A673 (cell line): ENCODE results near the gene PHLDB2. TPM values are rescaled to one million over a fixed set of nuclear protein-coding genes. Genes with fewer than 3 reads are reported as not detected.
A peak's percentile ranks its signal among the peaks of the same experiment; 100 is the strongest.

Experiments
- BruUV-seq: library from RNA; stranded (reverse); fragments of 400-500 nt; replicated peaks from 2 replicates; lab custom pipeline; 2021; lab: Mats Ljungman, UMichigan
- CTCF ChIA-PET: fragments of 300-600 bp; sonication (Branson Sonifier 250); formaldehyde crosslinking; loops from one replicate; lab custom pipeline; 2022; ENCODE audit warnings: antibody characterized with exemption; lab: Charles Lee
- POLR2A ChIA-PET: fragments of 300-600 bp; sonication (Branson Sonifier 250); formaldehyde crosslinking; loops from one replicate; lab custom pipeline; 2022; ENCODE audit warnings: antibody characterized with exemption; ENCODE audit not compliant: low non-redundant PET; lab: Charles Lee
- DNase-seq: peaks from one replicate; pipeline ENCODE4 v3.0.0-alpha.2; 2015; ENCODE audit warnings: low spot score
- H3K27ac ChIP-seq: fragments of 200-600 bp; sonication (generic); 2 replicates; pipeline ENCODE4 v1.5.1; 2016; ENCODE audit warnings: mixed run types, low read depth, mild to moderate bottlenecking, mixed read lengths, antibody characterized with exemption, low read length; ENCODE audit not compliant: poor library complexity, severe bottlenecking
- H3K27me3 ChIP-seq: fragments of 200-600 bp; sonication (generic); replicated peaks from 2 replicates; pipeline ENCODE4 v1.6.1; 2017; ENCODE audit warnings: mixed run types, low read depth, mild to moderate bottlenecking, mixed read lengths, antibody characterized with exemption, low read length; ENCODE audit not compliant: insufficient read depth, poor library complexity
- H3K36me3 ChIP-seq: fragments of 200-600 bp; sonication (generic); 2 replicates; pipeline ENCODE4 v1.6.1; 2016; ENCODE audit warnings: mixed run types, mild to moderate bottlenecking, mixed read lengths, antibody characterized with exemption, low read length; ENCODE audit not compliant: insufficient read depth, poor library complexity, severe bottlenecking
- H3K4me1 ChIP-seq: fragments of 200-600 bp; sonication (generic); 2 replicates; pipeline ENCODE4 v1.6.1; 2017; ENCODE audit warnings: mixed run types, mild to moderate bottlenecking, mixed read lengths, antibody characterized with exemption, low read length; ENCODE audit not compliant: insufficient read depth, poor library complexity, severe bottlenecking
- H3K4me3 ChIP-seq: fragments of 200-600 bp; sonication (generic); 2 replicates; pipeline ENCODE4 v1.5.1; 2016; ENCODE audit warnings: low read depth, mixed run types, mild to moderate bottlenecking, mixed read lengths, low read length; ENCODE audit not compliant: poor library complexity, severe bottlenecking
- H3K9me3 ChIP-seq: fragments of 200-600 bp; sonication (generic); 2 replicates; pipeline ENCODE4 v1.6.1; 2016; ENCODE audit warnings: mixed run types, low read depth, mild to moderate bottlenecking, mixed read lengths, antibody characterized with exemption, low read length; ENCODE audit not compliant: poor library complexity, severe bottlenecking
- CTCF ChIP-seq: fragments of 300-800, 200-600 bp; sonication (generic); conservative IDR thresholded peaks from 2 replicates; pipeline ENCODE4 v1.5.1; 2017; ENCODE audit warnings: low read depth, mild to moderate bottlenecking, antibody characterized with exemption, low read length, moderate library complexity, mixed read lengths
- EZH2 ChIP-seq: fragments of 200-600 bp; sonication (generic); IDR thresholded peaks from 2 replicates; pipeline ENCODE4 v1.6.1; 2017; ENCODE audit warnings: borderline replicate concordance, low read depth, mild to moderate bottlenecking, mixed read lengths, antibody characterized with exemption, low read length; ENCODE audit not compliant: poor library complexity, severe bottlenecking
- intact Hi-C: fragments of 100-400 bp; cut with micrococcal nuclease; formaldehyde crosslinking; loops from one replicate; pipeline ENCODE4 v1.10.0; 2022; ENCODE audit not compliant: unreplicated experiment
- total RNA-seq: library from RNA; stranded (reverse); gene quantifications from 2 replicates; pipeline ENCODE4 v1.2.3, GENCODE V29; 2021

PHLDB2 gene
- total RNA-seq, 1 experiment from 2014 or later, result 13.1 TPM

GRCh38 chr3:111862415-111862814 is 3.4 kb downstream of the PHLDB2 start:
- peak; percentile 65 for DNase-seq
- intact Hi-C loops, result no loop called here
- no peaks in the 10 kb centered on the region for H3K27me3 ChIP-seq
- TF ChIP-seq EZH2 (no peak), CTCF (no peak)
- no peak overlapping the region for H3K4me3 ChIP-seq
- H3K9me3 ChIP-seq, result no peaks in the 10 kb centered on the region
- no TSS peak for BruUV-seq
- H3K36me3 ChIP-seq, result no peaks in the 10 kb centered on the region
- ChIA-PET CTCF (no interaction called here), POLR2A (no interaction called here)
- H3K4me1 ChIP-seq, result peaks cover 43% of the 10 kb centered on the region
- H3K27ac ChIP-seq, result no peak overlapping the region

GRCh38 chr3:111862974-111863373 is 3.9 kb downstream of the PHLDB2 start:
- intact Hi-C loops, result no loop called here
- TF ChIP-seq CTCF, result no peak
- TF ChIP-seq EZH2, result no peak

GRCh38 chr3:111863942-111864694 is 5.1 kb downstream of the PHLDB2 start:
- Histone ChIP-seq H3K27me3 (no peaks in the 10 kb centered on the region), H3K4me1 (peaks cover 44% of the 10 kb centered on the region), H3K4me3 (no peak overlapping the region), H3K36me3 (no peaks in the 10 kb centered on the region), H3K9me3 (no peaks in the 10 kb centered on the region), H3K27ac (no peak overlapping the region)
- ChIA-PET CTCF (no interaction called here), POLR2A (no interaction called here)
- no TSS peak for BruUV-seq
- DNase-seq, result no peak
- intact Hi-C loops, result no loop called here
- TF ChIP-seq EZH2, result no peak
- no peak for TF ChIP-seq CTCF

More at GRCh38 chr3:111862974-111863373, 3.9 kb downstream of the PHLDB2 start:
- Histone ChIP-seq H3K4me1 (peaks cover 43% of the 10 kb centered on the region), H3K36me3 (no peaks in the 10 kb centered on the region), H3K9me3 (no peaks in the 10 kb centered on the region), H3K4me3 (no peak overlapping the region), H3K27ac (no peak overlapping the region), H3K27me3 (no peaks in the 10 kb centered on the region)
- DNase-seq, result no peak
- BruUV-seq, result no TSS peak
- ChIA-PET CTCF (no interaction called here), POLR2A (no interaction called here)
